ENCODE measurements around the gene IFITM2. TPM values are rescaled to one million over a fixed set of nuclear protein-coding genes. Genes with fewer than 3 reads are reported as not detected.
"Not testable (repeated sequence)": the region's sequence is repeated elsewhere in the genome, so short reads cannot be mapped to it uniquely, and the experiment has no call there.

Gene IFITM2
- total RNA-seq, 2 donors from 2014 or later = 74.1 to 115 TPM

DNA sequence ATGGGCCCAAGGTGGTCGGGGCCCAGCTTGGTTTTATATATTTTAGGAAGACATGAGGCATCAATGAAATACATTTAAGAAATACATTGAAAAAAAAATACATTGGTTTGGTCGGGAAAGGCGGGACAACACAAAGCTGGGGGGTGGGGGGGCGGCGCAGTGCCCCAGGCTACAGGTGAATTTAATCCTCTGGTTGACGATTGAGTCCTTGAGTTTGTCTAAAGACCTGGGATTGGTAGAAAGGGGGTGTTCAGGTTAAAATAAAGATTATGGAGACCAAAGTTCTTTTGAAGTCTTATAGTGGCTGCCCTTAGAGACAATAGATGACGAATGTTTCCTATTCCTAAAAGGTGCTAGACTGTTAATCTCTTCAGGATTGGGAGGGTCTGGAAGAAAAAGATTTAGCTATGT, 9.3 kb downstream of the IFITM2 start:
- Histone ChIP-seq H3K9ac (ENCODE audit: low read depth in 2 of 2, low read length in 2 of 2) (peak overlapping the region in 1 of 2 donors; percentile 93), H3K4me3 (peak overlapping the region; percentile 58), H3K27ac (peak overlapping the region; percentile 98), H3K4me1 (peaks cover 8% of the 10 kb centered on the region), H3K9me3 (no peaks in the 10 kb centered on the region), H3K36me3 (no peaks in the 10 kb centered on the region), H3K27me3 (no peaks in the 10 kb centered on the region)
- TF ChIP-seq, protein P1, sequence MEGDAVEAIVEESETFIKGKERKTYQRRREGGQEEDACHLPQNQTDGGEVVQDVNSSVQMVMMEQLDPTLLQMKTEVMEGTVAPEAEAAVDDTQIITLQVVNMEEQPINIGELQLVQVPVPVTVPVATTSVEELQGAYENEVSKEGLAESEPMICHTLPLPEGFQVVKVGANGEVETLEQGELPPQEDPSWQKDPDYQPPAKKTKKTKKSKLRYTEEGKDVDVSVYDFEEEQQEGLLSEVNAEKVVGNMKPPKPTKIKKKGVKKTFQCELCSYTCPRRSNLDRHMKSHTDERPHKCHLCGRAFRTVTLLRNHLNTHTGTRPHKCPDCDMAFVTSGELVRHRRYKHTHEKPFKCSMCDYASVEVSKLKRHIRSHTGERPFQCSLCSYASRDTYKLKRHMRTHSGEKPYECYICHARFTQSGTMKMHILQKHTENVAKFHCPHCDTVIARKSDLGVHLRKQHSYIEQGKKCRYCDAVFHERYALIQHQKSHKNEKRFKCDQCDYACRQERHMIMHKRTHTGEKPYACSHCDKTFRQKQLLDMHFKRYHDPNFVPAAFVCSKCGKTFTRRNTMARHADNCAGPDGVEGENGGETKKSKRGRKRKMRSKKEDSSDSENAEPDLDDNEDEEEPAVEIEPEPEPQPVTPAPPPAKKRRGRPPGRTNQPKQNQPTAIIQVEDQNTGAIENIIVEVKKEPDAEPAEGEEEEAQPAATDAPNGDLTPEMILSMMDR (IDR thresholded peaks at IDR 0.05) = no peak
- intact Hi-C loops (cut with DNase I) = no loop called here
- no peak for DNase-seq

DNA sequence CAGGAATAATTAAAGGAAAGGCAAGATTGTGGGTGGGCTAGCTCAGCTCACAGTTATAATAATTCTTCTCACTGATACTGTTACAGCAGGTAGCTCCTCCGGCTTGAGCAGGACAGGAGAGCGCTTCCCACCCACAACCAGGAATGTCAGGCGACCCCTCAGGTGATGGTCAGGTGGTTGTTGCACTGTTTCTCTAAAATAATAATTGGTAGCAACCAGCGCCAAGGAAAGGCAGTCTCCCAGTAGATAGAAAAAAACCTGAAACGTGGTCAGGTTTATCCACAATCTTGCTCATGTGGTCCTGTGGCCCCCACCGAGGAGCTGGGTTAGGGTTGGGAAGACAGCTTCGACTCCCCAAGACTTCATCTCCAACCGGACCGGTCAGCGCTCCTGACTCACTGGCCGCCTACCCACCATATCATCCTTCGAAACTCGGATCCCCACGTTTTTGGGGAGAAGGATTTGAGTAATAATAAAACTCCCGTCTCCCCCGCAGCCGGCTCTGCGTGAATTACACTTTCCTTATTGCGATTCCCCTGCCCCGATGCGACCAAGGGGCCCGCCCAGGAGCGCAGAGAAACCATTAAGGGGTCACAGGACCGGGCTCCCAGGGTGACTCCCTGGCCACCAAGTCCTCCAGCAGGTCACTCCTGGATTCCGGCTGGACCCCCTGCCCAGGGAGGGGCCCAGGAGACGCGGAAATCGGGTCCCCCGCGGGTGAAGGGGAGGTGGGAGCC, 10.2 kb downstream of the IFITM2 start:
- H3K36me3 ChIP-seq; H3K27me3 ChIP-seq; H3K4me3 ChIP-seq; DNase-seq; intact Hi-C loops (cut with DNase I); H3K9me3 ChIP-seq; H3K4me1 ChIP-seq; H3K9ac ChIP-seq (ENCODE audit: low read depth in 2 of 2, low read length in 2 of 2): not testable (repeated sequence)
- peak overlapping the region; percentile 98 for H3K27ac ChIP-seq

DNA sequence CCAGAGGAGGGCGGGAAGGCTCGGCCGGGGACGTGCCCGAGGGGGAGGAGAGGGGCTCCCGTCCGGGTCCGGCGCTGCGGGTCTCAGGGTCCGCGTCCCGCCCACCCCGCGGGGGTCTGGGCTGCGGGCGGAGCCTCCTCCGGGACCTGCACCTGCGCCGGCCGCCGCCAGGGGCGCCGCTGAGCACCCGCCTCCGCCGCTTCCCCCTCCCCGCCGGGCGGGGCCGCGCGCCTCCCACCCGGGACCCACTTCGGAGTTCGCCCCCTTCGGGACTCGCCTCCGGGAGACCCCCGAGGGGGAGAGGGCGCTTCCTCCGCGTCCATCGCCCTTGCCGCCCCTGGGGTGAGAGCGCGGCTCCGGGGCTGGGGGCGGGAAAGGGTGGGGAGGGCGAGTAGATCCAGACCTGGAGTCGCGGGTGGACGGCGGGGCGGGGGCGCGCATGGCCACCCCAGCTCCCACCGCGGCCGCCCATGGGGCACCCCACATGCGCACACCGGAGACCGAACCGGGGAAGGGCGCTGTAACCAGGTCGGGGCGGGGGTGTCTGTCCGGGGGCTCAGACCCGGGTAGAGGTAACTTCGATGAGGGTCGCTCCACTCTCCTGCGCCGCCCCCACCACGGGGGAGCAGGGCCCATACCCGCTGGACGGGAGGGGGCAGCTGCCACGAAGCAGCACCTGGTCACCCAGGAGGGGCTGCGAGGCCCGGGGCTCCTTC, 10.9 kb downstream of the IFITM2 start:
- peak overlapping the region; percentile 44 for H3K4me3 ChIP-seq
- peak overlapping the region in 1 of 2 donors; percentile 66 for H3K9ac ChIP-seq (ENCODE audit: low read depth in 2 of 2, low read length in 2 of 2)
- DNase-seq; H3K27me3 ChIP-seq; H3K36me3 ChIP-seq; intact Hi-C loops (cut with DNase I); H3K4me1 ChIP-seq; H3K9me3 ChIP-seq: not testable (repeated sequence)
- H3K27ac ChIP-seq = peak overlapping the region; percentile 90

DNA sequence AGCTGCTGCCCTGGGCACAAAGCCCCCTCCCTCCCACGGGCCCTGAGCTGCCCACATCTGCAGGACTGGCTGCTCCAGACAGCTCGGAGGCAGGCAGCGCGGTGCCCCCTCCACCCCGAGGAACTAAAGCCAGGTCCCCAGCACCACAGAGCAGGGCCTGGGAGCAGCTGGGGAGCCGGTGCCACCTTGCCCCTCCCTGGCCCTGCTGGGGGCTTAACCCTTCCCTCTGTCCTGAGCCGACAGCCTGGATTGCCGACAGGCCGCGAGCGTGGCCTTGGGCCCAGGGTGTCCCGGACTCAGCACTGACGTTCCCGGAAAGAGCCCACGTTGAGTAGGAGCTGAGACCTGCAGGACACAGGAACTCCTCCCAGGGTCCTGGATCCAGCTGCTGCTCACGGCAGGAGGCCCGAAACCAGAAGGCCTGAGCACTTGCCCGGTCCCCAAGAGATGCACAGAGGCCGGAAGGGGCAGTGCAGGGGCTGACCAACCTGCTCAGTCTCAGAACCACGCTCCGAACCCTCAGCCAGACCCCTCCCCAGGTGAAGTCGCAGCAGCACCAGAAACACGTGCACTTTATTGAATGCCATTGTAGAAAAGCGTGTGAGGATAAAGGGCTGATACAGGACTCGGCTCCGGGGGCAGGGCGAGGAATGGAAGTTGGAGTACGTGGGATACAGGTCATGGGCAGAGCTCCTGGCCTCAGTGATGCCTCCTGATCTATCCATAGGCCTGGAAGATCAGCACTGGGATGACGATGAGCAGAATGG, 11.7 kb downstream of the IFITM2 start:
- Histone ChIP-seq H3K27ac (peak overlapping the region; percentile 90), H3K9ac (ENCODE audit: low read depth in 2 of 2, low read length in 2 of 2) (peak overlapping the region; percentile 58 to 66), H3K4me3 (peak overlapping the region; percentile 44)
- H3K27me3 ChIP-seq; H3K4me1 ChIP-seq; H3K36me3 ChIP-seq; intact Hi-C loops (cut with DNase I); H3K9me3 ChIP-seq: not testable (repeated sequence)
- peak; percentile 33 for DNase-seq

DNA sequence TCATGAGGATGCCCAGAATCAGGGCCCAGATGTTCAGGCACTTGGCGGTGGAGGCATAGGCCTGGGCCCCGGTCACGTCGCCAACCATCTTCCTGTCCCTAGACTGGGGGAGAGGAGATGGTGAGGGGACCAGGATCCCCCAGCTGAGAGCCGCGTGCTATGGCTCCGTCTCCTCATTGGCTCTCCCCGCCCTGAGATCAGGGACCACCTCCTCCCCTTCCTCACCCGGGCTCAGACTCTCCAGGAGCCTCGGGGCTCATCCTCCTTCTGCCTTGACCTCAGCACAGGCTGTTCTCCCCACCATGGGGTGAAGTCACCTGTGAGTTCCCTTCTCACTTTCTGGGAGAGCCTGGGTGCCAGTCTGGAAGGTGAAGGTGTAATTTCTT, 12.3 kb downstream of the IFITM2 start:
- Histone ChIP-seq H3K9ac (ENCODE audit: low read depth in 2 of 2, low read length in 2 of 2) (peak overlapping the region; percentile 86 to 93), H3K4me3 (peak overlapping the region; percentile 51), H3K27ac (peak overlapping the region; percentile 90)
- DNase-seq; H3K9me3 ChIP-seq; H3K36me3 ChIP-seq; H3K4me1 ChIP-seq; intact Hi-C loops (cut with DNase I); H3K27me3 ChIP-seq: not testable (repeated sequence)

DNA sequence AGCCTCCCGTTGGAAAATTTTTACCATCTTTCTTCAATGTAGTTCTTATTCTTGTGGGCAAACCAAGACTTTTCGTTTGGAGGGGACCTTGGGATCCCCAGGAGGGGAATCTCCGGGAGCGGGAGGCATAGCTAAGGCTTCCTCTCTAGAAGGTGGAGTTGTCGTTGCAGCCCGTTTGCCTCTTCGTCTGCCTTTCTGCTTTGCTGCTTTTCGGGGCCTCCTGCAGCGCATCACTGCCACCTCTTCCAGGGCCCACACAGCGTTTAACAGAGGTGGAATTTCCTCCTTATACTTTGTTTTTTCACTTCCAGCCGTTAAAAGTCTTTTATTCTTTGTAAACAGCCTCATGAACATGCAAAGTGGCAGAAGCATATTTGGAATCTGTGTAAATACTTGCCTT, 16.5 kb downstream of the IFITM2 start:
- no peak for DNase-seq
- Histone ChIP-seq H3K36me3 (no peaks in the 10 kb centered on the region), H3K9me3 (no peaks in the 10 kb centered on the region), H3K27me3 (no peaks in the 10 kb centered on the region), H3K4me3 (no peak overlapping the region), H3K4me1 (peaks cover 5% of the 10 kb centered on the region), H3K27ac (no peak overlapping the region), H3K9ac (ENCODE audit: low read depth in 2 of 2, low read length in 2 of 2) (no peak overlapping the region)
- TF ChIP-seq, protein P1 (IDR thresholded peaks at IDR 0.05) = no peak
- intact Hi-C loops (cut with DNase I) = no loop called here

DNA sequence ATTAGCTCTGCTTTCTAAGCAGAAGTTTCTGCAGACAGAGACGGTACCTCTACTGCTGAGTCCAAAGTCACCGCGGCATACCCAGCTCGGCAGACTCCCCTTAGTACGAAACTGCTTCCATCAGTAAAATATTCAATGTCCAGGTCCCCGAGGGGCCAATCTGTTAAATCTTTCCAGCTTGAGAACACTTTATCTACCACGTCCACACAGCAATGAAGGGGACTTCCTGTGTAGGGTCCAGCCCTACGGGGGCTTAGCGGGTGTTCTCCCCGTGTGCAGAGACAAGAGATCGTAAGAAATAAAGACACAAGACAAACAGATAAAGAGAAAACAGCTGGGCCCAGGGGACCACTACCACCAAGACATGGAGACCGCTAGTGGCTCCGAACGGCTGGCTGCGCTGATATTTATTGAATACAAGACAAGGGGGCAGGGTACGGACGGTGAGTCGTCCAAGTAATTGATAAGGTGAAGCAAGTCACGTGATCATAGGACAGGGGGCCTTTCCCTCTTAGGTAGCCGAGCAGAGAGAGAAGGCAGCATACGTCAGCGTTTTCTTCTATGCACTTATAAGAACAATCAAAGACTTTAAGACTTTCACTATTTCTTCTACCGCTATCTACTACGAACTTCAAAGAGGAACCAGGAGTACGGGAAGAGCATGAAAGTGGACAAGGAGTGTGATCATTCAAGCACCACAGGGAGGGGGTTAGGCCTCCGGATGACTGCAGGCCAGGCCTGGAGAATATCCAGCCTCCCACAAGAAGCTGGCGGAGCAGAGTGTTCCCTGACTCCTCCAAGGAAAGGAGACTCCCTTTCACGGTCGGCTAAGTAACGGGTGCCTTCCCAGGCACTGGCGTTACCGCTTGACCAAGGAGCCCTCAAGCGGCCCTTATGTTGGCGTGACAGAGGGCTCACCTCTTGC, 17.2 kb downstream of the IFITM2 start:
- H3K27me3 ChIP-seq; H3K36me3 ChIP-seq; DNase-seq; H3K27ac ChIP-seq; intact Hi-C loops (cut with DNase I); H3K4me3 ChIP-seq; H3K4me1 ChIP-seq; H3K9me3 ChIP-seq: not testable (repeated sequence)
- peak overlapping the region in 1 of 2 donors; percentile 19 for H3K9ac ChIP-seq (ENCODE audit: low read depth in 2 of 2, low read length in 2 of 2)
